Measurements from ENCODE around the gene COMT. TPM values are rescaled to one million over a fixed set of nuclear protein-coding genes. Genes with fewer than 3 reads are reported as not detected.

Gene COMT
- polyA plus RNA-seq, 12 donors: 54.0 to 93.5 (median 66.3) TPM; not detected in 1

- DNase-seq: no peak
These were observed 48.6 kb downstream of the COMT start for GRCh38 chr22:19990188-19990587.

- no peak for DNase-seq
These were observed 49.2 kb downstream of the COMT start for GRCh38 chr22:19990609-19991394.

- no peak for DNase-seq
These were observed 49.7 kb downstream of the COMT start for GRCh38 chr22:19991395-19991644.

- DNase-seq: no peak
These were observed 50.3 kb downstream of the COMT start for GRCh38 chr22:19991645-19992451.

GRCh38 chr22:19992481-19992911 is 50.9 kb downstream of the COMT start:
- no peak for DNase-seq

- DNase-seq: no peak
These were observed 51.4 kb downstream of the COMT start for GRCh38 chr22:19992921-19993355.

- DNase-seq: no peak
These were observed 52.4 kb downstream of the COMT start for GRCh38 chr22:19993926-19994325.

GRCh38 chr22:19994851-19995610 is 53.5 kb downstream of the COMT start:
- no peak for DNase-seq

GRCh38 chr22:19995611-19996339 is 54.2 kb downstream of the COMT start:
- no peak for DNase-seq

- no peak for DNase-seq
These were observed 55.3 kb downstream of the COMT start for GRCh38 chr22:19996694-19997384.

- DNase-seq: no peak
These were observed 56.1 kb downstream of the COMT start for GRCh38 chr22:19997561-19998231.

- DNase-seq: no peak
These were observed 56.8 kb downstream of the COMT start for GRCh38 chr22:19998232-19998951.

- no peak for DNase-seq
These were observed 57.6 kb downstream of the COMT start for GRCh38 chr22:19998991-19999820.

- no peak for DNase-seq
These were observed 58.9 kb downstream of the COMT start for GRCh38 chr22:20000246-20001081.

GRCh38 chr22:20001082-20001638 is 59.6 kb downstream of the COMT start:
- no peak for DNase-seq

GRCh38 chr22:20002128-20002527 is 60.6 kb downstream of the COMT start:
- no peak for DNase-seq

- no peak for DNase-seq
These were observed 61.1 kb downstream of the COMT start for GRCh38 chr22:20002636-20003035.

GRCh38 chr22:20003304-20003703 is 61.7 kb downstream of the COMT start:
- no peak for DNase-seq
